HCT116 (cell line): Measurements from ENCODE around the gene LRRC56. TPM values are rescaled to one million over a fixed set of nuclear protein-coding genes. Genes with fewer than 3 reads are reported as not detected.

Experiments used
- ATAC-seq: fragments of 200-7000 bp; cut with Tn5 transposase; 2 replicates; pipeline ENCODE4 v1.9.1; 2020; ENCODE audit warnings: mild to moderate bottlenecking, moderate library complexity
- BruUV-seq: library from RNA; stranded (reverse); fragments of 400-500 nt; replicated peaks from 2 replicates; lab custom pipeline; 2021; lab: Mats Ljungman, UMichigan
- CTCF ChIA-PET: fragments of 300-600 bp; sonication (Branson Sonifier 250); formaldehyde crosslinking; loops from one replicate; lab custom pipeline; 2021; ENCODE audit warnings: antibody characterized with exemption; lab: Charles Lee
- POLR2A ChIA-PET: fragments of 300-600, 350-600 bp; sonication (Branson Sonifier 250); formaldehyde crosslinking; loops from one replicate; lab custom pipeline; 2021; ENCODE audit warnings: antibody characterized with exemption; lab: Charles Lee
- RAD21 ChIA-PET, 2 experiments: fragments of 300-600 bp; sonication (Branson Sonifier 250); formaldehyde crosslinking; loops; one replicate each; lab custom pipeline; 2023; ENCODE audit warnings: low total read pairs in 2 of 2; ENCODE audit not compliant: uncharacterized antibody in 2 of 2, unreplicated experiment in 2 of 2, low non-redundant PET in 1 of 2; lab: Charles Lee
- DNase-seq: peaks from one replicate; pipeline ENCODE4 v3.0.0-alpha.2; 2010; ENCODE audit warnings: low read depth, low spot score
- H2AFZ ChIP-seq: fragments of 200-600 bp; shearing (Covaris generic), sonication (generic); 2 replicates; pipeline ENCODE4 v1.6.1; 2017; ENCODE audit warnings: low read depth, mixed run types, mixed read lengths, antibody characterized with exemption, low read length; ENCODE audit not compliant: poor library complexity, severe bottlenecking
- H3K27ac ChIP-seq: 2 replicates; pipeline ENCODE4 v1.5.1; 2012; ENCODE audit warnings: low read depth, low read length
- H3K27me3 ChIP-seq: fragments of 200-600 bp; sonication (generic); 2 replicates; pipeline ENCODE4 v1.6.1; 2016; ENCODE audit warnings: mixed run types, low read length, mixed read lengths; ENCODE audit not compliant: insufficient read depth
- H3K36me3 ChIP-seq, 2 experiments: fragments of 200-500 bp in 1 of 2; fragments of 200-600 bp in 1 of 2; sonication (Bioruptor generic) in 1 of 2; sonication (generic) in 1 of 2; 2 replicates each; pipeline versions ENCODE4 v1.5.1 to v1.6.1; 2014 to 2016; ENCODE audit warnings: low read length in 2 of 2, inconsistent platforms in 1 of 2, mixed read lengths in 1 of 2, mixed run types in 1 of 2; ENCODE audit not compliant: insufficient read depth in 2 of 2, control insufficient read depth in 1 of 2
- H3K4me1 ChIP-seq, 2 experiments: fragments of 200-600 bp in 1 of 2; sonication (generic) in 1 of 2; 2 replicates each; pipeline versions ENCODE4 v1.5.1 to v1.6.1; 2012 to 2017; ENCODE audit warnings: low read length in 2 of 2, inconsistent platforms in 1 of 2, mild to moderate bottlenecking in 1 of 2, mixed read lengths in 1 of 2, mixed run types in 1 of 2, moderate library complexity in 1 of 2; ENCODE audit not compliant: insufficient read depth in 2 of 2, control insufficient read depth in 1 of 2
- H3K4me2 ChIP-seq: fragments of 200-600 bp; sonication (generic); 2 replicates; pipeline ENCODE4 v1.6.1; 2017; ENCODE audit warnings: mixed run types, low read length, mixed read lengths
- H3K4me3 ChIP-seq, 2 experiments: fragments of 200-600 bp in 1 of 2; sonication (generic) in 1 of 2; replicated peaks in 1 of 2; 2 replicates each; pipeline ENCODE4 v1.5.1; 2011 to 2016; ENCODE audit warnings: low read length in 2 of 2, control low read depth in 1 of 2, low read depth in 1 of 2, mild to moderate bottlenecking in 1 of 2, mixed read lengths in 1 of 2, mixed run types in 1 of 2
- H3K79me2 ChIP-seq: fragments of 200-600 bp; sonication (generic); 2 replicates; pipeline ENCODE4 v1.6.1; 2017; ENCODE audit warnings: mild to moderate bottlenecking, mixed run types, low read length, moderate library complexity, mixed read lengths; ENCODE audit not compliant: insufficient read depth
- H3K9ac ChIP-seq: fragments of 200-600 bp; sonication (generic); 2 replicates; pipeline ENCODE4 v1.6.1; 2016; ENCODE audit warnings: low read length, mixed read lengths
- H3K9me2 ChIP-seq: fragments of 200-600 bp; sonication (generic), shearing (Covaris generic); 2 replicates; pipeline ENCODE4 v1.6.1; 2017; ENCODE audit warnings: mixed run types, mild to moderate bottlenecking, moderate library complexity; ENCODE audit not compliant: insufficient read depth
- H3K9me3 ChIP-seq, 2 experiments: fragments of 200-500 bp in 1 of 2; fragments of 200-600 bp in 1 of 2; sonication (Bioruptor generic) in 1 of 2; sonication (generic) in 1 of 2; 2 replicates each; pipeline ENCODE4 v1.6.1; 2014 to 2017; ENCODE audit warnings: low read length in 2 of 2, mixed read lengths in 2 of 2, inconsistent platforms in 1 of 2, low read depth in 1 of 2, mild to moderate bottlenecking in 1 of 2, mixed run types in 1 of 2, moderate library complexity in 1 of 2; ENCODE audit not compliant: control insufficient read depth in 1 of 2, insufficient read depth in 1 of 2
- H4K20me1 ChIP-seq: fragments of 200-600 bp; sonication (generic), shearing (Covaris generic); 2 replicates; pipeline ENCODE4 v1.6.1; 2017; ENCODE audit warnings: mixed run types, mild to moderate bottlenecking, moderate library complexity; ENCODE audit not compliant: insufficient read depth
- CBX3 ChIP-seq: IDR thresholded peaks from 2 replicates; pipeline ENCODE4 v1.6.1; 2012; ENCODE audit warnings: low read depth
- CEBPB ChIP-seq: IDR thresholded peaks from 2 replicates; pipeline ENCODE4 v1.6.1; 2012; ENCODE audit warnings: low read depth
- POLR2A ChIP-seq: IDR thresholded peaks from 2 replicates; pipeline ENCODE4 v1.7.0; 2011; ENCODE audit warnings: borderline replicate concordance; ENCODE audit not compliant: insufficient read depth, insufficient read length; ENCODE audit errors: extremely low read depth
- SIN3A ChIP-seq: IDR thresholded peaks from 2 replicates; pipeline ENCODE4 v1.6.1; 2012; ENCODE audit warnings: low read depth
- TCF7L2 ChIP-seq: IDR thresholded peaks from 2 replicates; pipeline ENCODE4 v1.7.0; 2011; ENCODE audit warnings: borderline replicate concordance, inconsistent platforms; ENCODE audit not compliant: insufficient read depth, insufficient read length; ENCODE audit errors: extremely low read depth
- ZFX ChIP-seq: fragments of 450-650 bp; IDR thresholded peaks from 2 replicates; pipeline ENCODE4 v1.6.1; 2017
- ZNF274 ChIP-seq: fragments of 200-500 bp; sonication (Bioruptor generic); IDR thresholded peaks from 2 replicates; pipeline ENCODE4 v1.6.1; 2014; ENCODE audit warnings: mild to moderate bottlenecking, low read depth, low read length, inconsistent platforms
- intact Hi-C: fragments of 100-400 bp; cut with micrococcal nuclease; formaldehyde crosslinking; loops from 2 replicates; pipeline ENCODE4 v1.10.0; 2022
- total RNA-seq: library from RNA; stranded (reverse); gene quantifications from one replicate; pipeline ENCODE4 v1.2.1, GENCODE V29; 2021; ENCODE audit not compliant: unreplicated experiment
- TF ChIP-seq, protein P1 (sequence below): IDR thresholded peaks from 2 replicates; pipeline ENCODE4 v1.6.1; 2011; ENCODE audit warnings: mild to moderate bottlenecking, low read length, moderate library complexity; ENCODE audit not compliant: insufficient replicate concordance; ENCODE audit errors: extremely low read depth
- TF ChIP-seq, protein P2 (sequence below): IDR thresholded peaks from 2 replicates; pipeline ENCODE4 v1.6.1; 2012; ENCODE audit warnings: low read depth

LRRC56 gene
- total RNA-seq, 1 experiment from 2014 or later = 9.1 TPM

DNA sequence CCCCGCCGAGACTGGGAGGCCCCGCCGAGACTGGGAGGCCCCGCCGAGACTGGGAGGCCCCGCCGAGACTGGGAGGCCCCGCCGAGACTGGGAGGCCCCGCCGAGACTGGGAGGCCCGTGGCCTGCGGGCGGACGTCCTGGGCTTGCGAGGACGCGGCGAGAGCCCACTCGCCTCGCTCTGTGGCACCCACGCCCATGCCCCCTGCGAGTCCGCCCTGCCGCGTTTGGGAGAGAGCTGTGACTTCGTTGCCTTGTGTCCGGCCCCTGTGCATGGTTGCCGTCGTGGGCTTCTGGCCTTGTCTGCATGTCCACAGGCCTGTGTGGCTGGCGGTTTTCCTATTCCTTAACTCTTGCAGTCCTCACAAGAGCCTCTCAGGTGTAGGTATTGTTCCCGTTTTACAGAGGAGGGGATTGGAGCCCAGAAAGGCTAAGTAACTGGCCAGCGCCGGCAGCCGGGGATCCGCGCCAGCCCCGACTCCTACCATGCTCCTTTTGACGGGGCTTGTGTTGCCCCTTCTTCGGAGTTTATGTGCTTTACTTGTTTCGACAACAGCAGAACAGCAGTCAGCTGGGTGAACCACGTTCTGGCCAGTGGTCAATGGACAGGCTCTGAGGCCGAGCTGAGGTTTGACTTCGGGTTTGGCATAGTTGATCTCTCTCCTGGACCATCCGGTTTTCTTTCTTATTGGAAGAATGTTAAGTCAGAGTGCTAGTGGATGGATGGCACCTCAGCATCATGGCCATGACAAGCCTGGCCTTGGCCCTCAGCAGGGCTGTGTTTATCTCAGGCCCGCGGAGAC lies 39.7 kb downstream of the LRRC56 start:
- no TSS peak for BruUV-seq
- H3K9me2 ChIP-seq = no peaks in the 10 kb centered on the region
- intact Hi-C loops = loop anchor here (2.0 kb wide), 1 partner anchor 36 kb away; no protein-coding TSS in a partner anchor

More for the DNA sequence above, 39.7 kb downstream of the LRRC56 start:
- DNase-seq (no peak), ATAC-seq (no peak)
- Histone ChIP-seq H3K79me2 (peaks cover 56% of the 10 kb centered on the region), H3K9me3 (no peaks in the 10 kb centered on the region), H4K20me1 (no peaks in the 10 kb centered on the region; the same call in 1 of the 2 replicates), H3K4me3 (peak overlapping the region; percentile 97 to 99), H3K4me2 (peak overlapping the region; percentile 94), H3K9ac (peak overlapping the region; percentile 98), H3K36me3 (peaks cover 7 to 13% of the 10 kb centered on the region in 2 experiments; a peak in 3 of 4 replicates), H3K4me1 (peaks cover 12 to 32% of the 10 kb centered on the region in 2 experiments), H2AFZ (no peak overlapping the region), H3K27ac (peak overlapping the region; percentile 84), H3K27me3 (no peaks in the 10 kb centered on the region)
- ChIA-PET POLR2A (no interaction called here), RAD21 (no interaction called here), CTCF (no interaction called here)
- TF ChIP-seq ZFX (peak; percentile 97; the same call in 1 of the 2 replicates), TCF7L2 (no peak), CBX3 (no peak), ZNF274 (no peak), CEBPB (no peak), SIN3A (no peak), POLR2A (no peak)
- TF ChIP-seq, protein P1, sequence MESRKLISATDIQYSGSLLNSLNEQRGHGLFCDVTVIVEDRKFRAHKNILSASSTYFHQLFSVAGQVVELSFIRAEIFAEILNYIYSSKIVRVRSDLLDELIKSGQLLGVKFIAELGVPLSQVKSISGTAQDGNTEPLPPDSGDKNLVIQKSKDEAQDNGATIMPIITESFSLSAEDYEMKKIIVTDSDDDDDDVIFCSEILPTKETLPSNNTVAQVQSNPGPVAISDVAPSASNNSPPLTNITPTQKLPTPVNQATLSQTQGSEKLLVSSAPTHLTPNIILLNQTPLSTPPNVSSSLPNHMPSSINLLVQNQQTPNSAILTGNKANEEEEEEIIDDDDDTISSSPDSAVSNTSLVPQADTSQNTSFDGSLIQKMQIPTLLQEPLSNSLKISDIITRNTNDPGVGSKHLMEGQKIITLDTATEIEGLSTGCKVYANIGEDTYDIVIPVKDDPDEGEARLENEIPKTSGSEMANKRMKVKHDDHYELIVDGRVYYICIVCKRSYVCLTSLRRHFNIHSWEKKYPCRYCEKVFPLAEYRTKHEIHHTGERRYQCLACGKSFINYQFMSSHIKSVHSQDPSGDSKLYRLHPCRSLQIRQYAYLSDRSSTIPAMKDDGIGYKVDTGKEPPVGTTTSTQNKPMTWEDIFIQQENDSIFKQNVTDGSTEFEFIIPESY = no peak
- TF ChIP-seq, protein P2, sequence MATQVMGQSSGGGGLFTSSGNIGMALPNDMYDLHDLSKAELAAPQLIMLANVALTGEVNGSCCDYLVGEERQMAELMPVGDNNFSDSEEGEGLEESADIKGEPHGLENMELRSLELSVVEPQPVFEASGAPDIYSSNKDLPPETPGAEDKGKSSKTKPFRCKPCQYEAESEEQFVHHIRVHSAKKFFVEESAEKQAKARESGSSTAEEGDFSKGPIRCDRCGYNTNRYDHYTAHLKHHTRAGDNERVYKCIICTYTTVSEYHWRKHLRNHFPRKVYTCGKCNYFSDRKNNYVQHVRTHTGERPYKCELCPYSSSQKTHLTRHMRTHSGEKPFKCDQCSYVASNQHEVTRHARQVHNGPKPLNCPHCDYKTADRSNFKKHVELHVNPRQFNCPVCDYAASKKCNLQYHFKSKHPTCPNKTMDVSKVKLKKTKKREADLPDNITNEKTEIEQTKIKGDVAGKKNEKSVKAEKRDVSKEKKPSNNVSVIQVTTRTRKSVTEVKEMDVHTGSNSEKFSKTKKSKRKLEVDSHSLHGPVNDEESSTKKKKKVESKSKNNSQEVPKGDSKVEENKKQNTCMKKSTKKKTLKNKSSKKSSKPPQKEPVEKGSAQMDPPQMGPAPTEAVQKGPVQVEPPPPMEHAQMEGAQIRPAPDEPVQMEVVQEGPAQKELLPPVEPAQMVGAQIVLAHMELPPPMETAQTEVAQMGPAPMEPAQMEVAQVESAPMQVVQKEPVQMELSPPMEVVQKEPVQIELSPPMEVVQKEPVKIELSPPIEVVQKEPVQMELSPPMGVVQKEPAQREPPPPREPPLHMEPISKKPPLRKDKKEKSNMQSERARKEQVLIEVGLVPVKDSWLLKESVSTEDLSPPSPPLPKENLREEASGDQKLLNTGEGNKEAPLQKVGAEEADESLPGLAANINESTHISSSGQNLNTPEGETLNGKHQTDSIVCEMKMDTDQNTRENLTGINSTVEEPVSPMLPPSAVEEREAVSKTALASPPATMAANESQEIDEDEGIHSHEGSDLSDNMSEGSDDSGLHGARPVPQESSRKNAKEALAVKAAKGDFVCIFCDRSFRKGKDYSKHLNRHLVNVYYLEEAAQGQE = no peak
